Endothelial cell of umbilical vein (primary cell): ENCODE results near the gene FGD5.

Source experiments
- GATA2 ChIP-seq: IDR thresholded peaks from 2 replicates; pipeline ENCODE4 v1.7.0; 2011; ENCODE audit warnings: low read depth, mild to moderate bottlenecking, moderate library complexity, mixed read lengths, low read length; ENCODE audit not compliant: insufficient read length, insufficient read depth
- POLR2A ChIP-seq: IDR thresholded peaks from 2 replicates; pipeline ENCODE4 v1.6.1; 2012; ENCODE audit warnings: low read depth, mild to moderate bottlenecking, control low read depth, low read length
- POLR2AphosphoS5 ChIP-seq: IDR thresholded peaks from 2 replicates; pipeline ENCODE4 v1.6.1; 2012; ENCODE audit warnings: low read depth, mild to moderate bottlenecking, control low read depth, low read length, moderate library complexity; ENCODE audit not compliant: insufficient read depth
- TF ChIP-seq, protein P1 (sequence below), 2 donors: IDR thresholded peaks; 1 replicate in 1 of 2; 2 replicates in 1 of 2; pipeline ENCODE4 v1.5.1; 2011; ENCODE audit warnings: low read length in 2 of 2, mild to moderate bottlenecking in 2 of 2, moderate library complexity in 2 of 2, control low read depth in 1 of 2, inconsistent platforms in 1 of 2, low read depth in 1 of 2; ENCODE audit not compliant: insufficient read depth in 1 of 2; ENCODE audit errors: extremely low read depth in 1 of 2
- TF ChIP-seq, protein P2 (sequence below): IDR thresholded peaks from 2 replicates; pipeline ENCODE4 v1.6.1; 2011; ENCODE audit not compliant: insufficient read depth, insufficient read length

DNA sequence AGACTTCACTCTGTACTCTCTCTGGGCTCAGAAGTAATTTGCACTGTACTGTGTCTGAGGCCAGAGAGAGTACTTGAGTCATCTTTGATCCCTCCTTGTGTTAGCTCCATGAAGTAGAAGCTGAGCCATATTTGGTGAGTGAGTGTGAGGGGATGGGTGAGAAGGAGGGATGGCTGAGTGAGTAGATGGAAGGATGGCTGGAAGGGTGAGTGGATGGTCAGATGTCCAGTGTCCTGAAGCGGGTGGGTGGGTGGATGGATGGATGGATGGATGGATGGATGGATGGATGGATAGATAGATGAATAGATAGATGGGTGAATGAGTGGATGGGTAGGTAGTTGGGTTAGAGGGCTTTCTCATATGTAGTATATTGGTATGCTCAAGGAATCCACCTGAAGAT lies 39.3 kb downstream of the FGD5 start:
- TF ChIP-seq, protein P1, sequence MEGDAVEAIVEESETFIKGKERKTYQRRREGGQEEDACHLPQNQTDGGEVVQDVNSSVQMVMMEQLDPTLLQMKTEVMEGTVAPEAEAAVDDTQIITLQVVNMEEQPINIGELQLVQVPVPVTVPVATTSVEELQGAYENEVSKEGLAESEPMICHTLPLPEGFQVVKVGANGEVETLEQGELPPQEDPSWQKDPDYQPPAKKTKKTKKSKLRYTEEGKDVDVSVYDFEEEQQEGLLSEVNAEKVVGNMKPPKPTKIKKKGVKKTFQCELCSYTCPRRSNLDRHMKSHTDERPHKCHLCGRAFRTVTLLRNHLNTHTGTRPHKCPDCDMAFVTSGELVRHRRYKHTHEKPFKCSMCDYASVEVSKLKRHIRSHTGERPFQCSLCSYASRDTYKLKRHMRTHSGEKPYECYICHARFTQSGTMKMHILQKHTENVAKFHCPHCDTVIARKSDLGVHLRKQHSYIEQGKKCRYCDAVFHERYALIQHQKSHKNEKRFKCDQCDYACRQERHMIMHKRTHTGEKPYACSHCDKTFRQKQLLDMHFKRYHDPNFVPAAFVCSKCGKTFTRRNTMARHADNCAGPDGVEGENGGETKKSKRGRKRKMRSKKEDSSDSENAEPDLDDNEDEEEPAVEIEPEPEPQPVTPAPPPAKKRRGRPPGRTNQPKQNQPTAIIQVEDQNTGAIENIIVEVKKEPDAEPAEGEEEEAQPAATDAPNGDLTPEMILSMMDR (IDR thresholded peaks at IDR 0.05; ENCODE audit: extremely low read depth in 1 of 2, insufficient read depth in 1 of 2, low read depth in 1 of 2, low read length in 2 of 2): no peak
- TF ChIP-seq POLR2AphosphoS5: no peak
- no peak for TF ChIP-seq POLR2A
- TF ChIP-seq, protein P2, sequence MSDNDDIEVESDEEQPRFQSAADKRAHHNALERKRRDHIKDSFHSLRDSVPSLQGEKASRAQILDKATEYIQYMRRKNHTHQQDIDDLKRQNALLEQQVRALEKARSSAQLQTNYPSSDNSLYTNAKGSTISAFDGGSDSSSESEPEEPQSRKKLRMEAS: no peak
- TF ChIP-seq GATA2: no peak
